ENCODE results near the gene HNRNPL. TPM values are rescaled to one million over a fixed set of nuclear protein-coding genes. Genes with fewer than 3 reads are reported as not detected.

HNRNPL gene
- total and polyA plus RNA-seq, 2 of the 8 experiments (the other 6 are each of a cell fraction or from before 2014, with no cell fraction given): 404 to 779 TPM

DNA sequence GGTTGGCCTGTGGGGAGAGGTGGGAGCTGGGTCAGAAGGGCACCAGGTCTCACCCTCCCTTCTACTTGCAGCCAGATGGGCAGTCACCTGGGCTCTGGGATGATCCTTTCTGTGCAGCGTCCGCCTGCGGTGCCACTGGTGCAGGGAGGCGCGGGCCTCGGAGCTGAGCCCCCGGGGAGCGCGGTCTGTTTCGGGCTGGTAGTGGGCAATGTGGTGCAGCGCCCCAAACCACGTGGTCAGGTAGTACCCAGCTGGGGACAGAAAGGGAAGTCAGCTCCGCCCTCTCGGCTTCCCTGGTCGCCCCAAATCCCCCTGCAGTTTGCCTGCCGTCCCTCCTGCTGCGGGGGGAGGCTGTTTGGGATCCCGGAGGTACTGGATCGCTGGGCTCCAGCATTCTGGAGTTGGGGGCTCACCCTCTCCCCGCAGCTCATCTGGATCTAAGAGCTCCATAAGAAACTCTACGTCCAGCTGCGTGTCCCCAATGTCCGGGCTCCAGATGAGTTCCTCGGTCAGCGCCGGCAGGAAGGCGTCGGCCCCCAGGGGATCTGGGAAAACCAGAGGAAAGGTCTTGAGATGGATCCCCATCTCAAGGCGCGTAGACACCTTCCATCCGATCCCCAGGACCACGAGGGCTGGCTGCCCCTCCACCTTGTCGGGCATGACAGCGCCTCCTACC, 19.5 kb upstream of the HNRNPL start:
- Histone ChIP-seq H3K4me1 (replicated peaks in 1 of 4; ENCODE audit: control insufficient read depth in 3 of 4, insufficient read depth in 4 of 4, low read length in 3 of 4) (peaks cover 0 to 7% (median 4%) of the 10 kb centered on the region in 4 experiments; a peak in 5 of 7 replicates), H4K5ac (ENCODE audit: insufficient read length, low read depth, low read length) (no peak overlapping the region), H3K14ac (ENCODE audit: insufficient read length) (no peak overlapping the region), H2BK20ac (ENCODE audit: low read length) (no peak overlapping the region; the same call in 1 of the 2 replicates), H3K23me2 (ENCODE audit: low read depth, low read length) (peaks cover 7% of the 10 kb centered on the region; the same call in 1 of the 2 replicates), H3K79me2 (ENCODE audit: control insufficient read depth in 1 of 2, insufficient read depth in 2 of 2, low read length in 2 of 2) (no peaks in the 10 kb centered on the region), H2BK5ac (ENCODE audit: low read depth, low read length) (no peak overlapping the region; the same call in 1 of the 2 replicates), H2BK120ac (replicated peaks; ENCODE audit: low read depth, low read length) (no peak overlapping the region), H3K4me3 (ENCODE audit: extremely low read depth in 1 of 4, insufficient read depth in 2 of 4, low read depth in 3 of 4, low read length in 4 of 4) (peak overlapping the region; percentile 38 to 63 (median 55)), H3K23ac (ENCODE audit: insufficient read length) (no peak overlapping the region), H3K79me1 (ENCODE audit: low read depth, low read length) (no peaks in the 10 kb centered on the region), H3K18ac (ENCODE audit: extremely low read depth, low read length) (peak overlapping the region; percentile 48; the same call in 1 of the 2 replicates), H2AK5ac (ENCODE audit: low read depth, low read length) (no peak overlapping the region), H4K20me1 (replicated peaks in 1 of 2; ENCODE audit: control insufficient read depth in 1 of 2, insufficient read depth in 2 of 2, low read length in 2 of 2) (no peaks in the 10 kb centered on the region), H3K9me3 (ENCODE audit: insufficient read depth in 2 of 2, low read depth in 1 of 2, low read length in 1 of 2) (no peaks in the 10 kb centered on the region), H3K4ac (replicated peaks; ENCODE audit: insufficient read length, low read depth, low read length) (peak overlapping the region; percentile 65), H3K27ac (ENCODE audit: low read depth, low read length) (no peak overlapping the region), H3K56ac (replicated peaks; ENCODE audit: insufficient read length, low read depth, low read length) (peak overlapping the region; percentile 56), H2AFZ (ENCODE audit: low read length) (peak overlapping the region; percentile 79; the same call in 1 of the 2 replicates), H3K27me3 (replicated peaks in 1 of 4; ENCODE audit: control insufficient read depth in 3 of 4, extremely low read depth in 1 of 4, insufficient read depth in 3 of 4, low read length in 3 of 4) (peaks cover 0 to 11% (median 5%) of the 10 kb centered on the region in 4 experiments; a peak in 5 of 7 replicates), H3K4me2 (ENCODE audit: insufficient read depth in 1 of 2, low read depth in 2 of 2, low read length in 2 of 2) (peak overlapping the region; percentile 74 to 79), H3K36me3 (ENCODE audit: control insufficient read depth in 2 of 4, insufficient read depth in 4 of 4, low read length in 3 of 4) (no peaks in the 10 kb centered on the region), H3K9ac (replicated peaks in 1 of 4; ENCODE audit: extremely low read depth in 1 of 4, low read depth in 3 of 4, low read length in 3 of 4) (no peak overlapping the region; a peak in 2 of 7 replicates), H2BK15ac (ENCODE audit: low read length) (0 out of 2 replicates have a peak overlapping the region, but pooled peaks have one; percentile 46), H4K91ac (replicated peaks; ENCODE audit: insufficient read length, low read length) (peak overlapping the region; percentile 56), H4K8ac (ENCODE audit: extremely low read depth, insufficient read depth, low read length) (peak overlapping the region; percentile 83; the same call in 1 of the 2 replicates), H2BK12ac (ENCODE audit: low read depth, low read length) (peak overlapping the region; percentile 60; the same call in 1 of the 2 replicates)
- DNase-seq (ENCODE audit: low read depth in 1 of 2, low spot score in 2 of 2) (peak in 1 of 2 experiments; percentile 67), FAIRE-seq (no peak)
- ChIA-PET CTCF (ENCODE audit: partially characterized antibody) (interaction anchor here (0.7 to 3.3 kb wide), 12 partner anchors 9 to 131 kb away, joined by 3 to 32 read pairs (median 4); partner anchors contain the start of gene CAPN12), POLR2A (ENCODE audit: partially characterized antibody) (interaction anchor here (0.5 to 3.4 kb wide), 15 partner anchors 9 to 1768 kb away, joined by 3 to 33 read pairs (median 4); partner anchors contain the start of genes CCER2, ECH1, HNRNPL and MRPS12)
- WGBS, 2 experiments (ENCODE audit: extremely low coverage in 1 of 2, insufficient coverage in 1 of 2, insufficient read length in 1 of 2, insufficient replicate concordance in 2 of 2, low coverage in 1 of 2, low lambda C conversion rate in 2 of 2, missing lambda C conversion rate in 1 of 2): 19% methylated on average over 34 of the region's 34 CpGs; no CpG with 5 or more reads in 1 of the 2 experiments
- TF ChIP-seq, protein P1, sequence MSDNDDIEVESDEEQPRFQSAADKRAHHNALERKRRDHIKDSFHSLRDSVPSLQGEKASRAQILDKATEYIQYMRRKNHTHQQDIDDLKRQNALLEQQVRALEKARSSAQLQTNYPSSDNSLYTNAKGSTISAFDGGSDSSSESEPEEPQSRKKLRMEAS (IDR thresholded peaks at IDR 0.05): peak; percentile 96
- TF ChIP-seq EP300 (IDR thresholded peaks at IDR 0.05; ENCODE audit: borderline replicate concordance in 1 of 2, low read depth in 2 of 2, low read length in 2 of 2): no peak
- TF ChIP-seq SUZ12 (IDR thresholded peaks at IDR 0.05; ENCODE audit: low read length): no peak
- TF ChIP-seq SP4 (IDR thresholded peaks at IDR 0.05; ENCODE audit: low read length): peak; percentile 0; the same call in 1 of the 2 replicates
- no peak for TF ChIP-seq TEAD4 (IDR thresholded peaks at IDR 0.05; ENCODE audit: low read depth, low read length)
- no peak for TF ChIP-seq SP1 (IDR thresholded peaks at IDR 0.05; ENCODE audit: low read depth, low read length)
- TF ChIP-seq, protein P2, sequence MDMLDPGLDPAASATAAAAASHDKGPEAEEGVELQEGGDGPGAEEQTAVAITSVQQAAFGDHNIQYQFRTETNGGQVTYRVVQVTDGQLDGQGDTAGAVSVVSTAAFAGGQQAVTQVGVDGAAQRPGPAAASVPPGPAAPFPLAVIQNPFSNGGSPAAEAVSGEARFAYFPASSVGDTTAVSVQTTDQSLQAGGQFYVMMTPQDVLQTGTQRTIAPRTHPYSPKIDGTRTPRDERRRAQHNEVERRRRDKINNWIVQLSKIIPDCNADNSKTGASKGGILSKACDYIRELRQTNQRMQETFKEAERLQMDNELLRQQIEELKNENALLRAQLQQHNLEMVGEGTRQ (IDR thresholded peaks at IDR 0.05; ENCODE audit: low read length): peak; percentile 64
- TF ChIP-seq KDM4A (IDR thresholded peaks at IDR 0.05; ENCODE audit: low read depth, low read length, severe bottlenecking): peak; percentile 96
- no peak for TF ChIP-seq CREB1 (IDR thresholded peaks at IDR 0.05)
- no peak for TF ChIP-seq RFX5 (IDR thresholded peaks at IDR 0.05; ENCODE audit: borderline replicate concordance, low read depth, low read length)

Data from H1 (cell line).